HUES48 (cell line): ENCODE data around the gene PCMT1.

Experiments used
- H3K27ac ChIP-seq: one replicate; pipeline ENCODE4 v1.7.0; 2013; ENCODE audit warnings: low read depth, low read length, inconsistent platforms
- H3K27me3 ChIP-seq: 2 replicates; pipeline ENCODE4 v1.6.1; 2013; ENCODE audit warnings: mild to moderate bottlenecking, low read length; ENCODE audit not compliant: control insufficient read depth, insufficient read depth
- H3K36me3 ChIP-seq: 2 replicates; pipeline ENCODE4 v1.6.1; 2013; ENCODE audit warnings: low read length; ENCODE audit not compliant: control insufficient read depth, insufficient read depth
- H3K4me1 ChIP-seq: 2 replicates; pipeline ENCODE4 v1.6.1; 2013; ENCODE audit warnings: mild to moderate bottlenecking, low read length; ENCODE audit not compliant: control insufficient read depth, insufficient read depth
- H3K4me3 ChIP-seq: 2 replicates; pipeline ENCODE4 v1.5.1; 2013; ENCODE audit warnings: mild to moderate bottlenecking, low read depth, low read length
- H3K9ac ChIP-seq: 2 replicates; pipeline ENCODE4 v1.6.1; 2013; ENCODE audit warnings: mild to moderate bottlenecking, low read depth, low read length, moderate library complexity
- H3K9me3 ChIP-seq: 2 replicates; pipeline ENCODE4 v1.6.1; 2013; ENCODE audit warnings: low read length; ENCODE audit not compliant: control insufficient read depth, insufficient read depth

Gene PCMT1

GRCh38 chr6:149821492-149821891 is 72.0 kb downstream of the PCMT1 start:
- no peaks in the 10 kb centered on the region for H3K36me3 ChIP-seq
- H3K4me3 ChIP-seq: no peak overlapping the region
- H3K9me3 ChIP-seq: no peaks in the 10 kb centered on the region
- H3K27ac ChIP-seq: no peak overlapping the region
- no peaks in the 10 kb centered on the region for H3K27me3 ChIP-seq
- no peaks in the 10 kb centered on the region for H3K4me1 ChIP-seq
- no peak overlapping the region for H3K9ac ChIP-seq

- no peaks in the 10 kb centered on the region for H3K4me1 ChIP-seq
- no peak overlapping the region for H3K9ac ChIP-seq
These were observed 73.5 kb downstream of the PCMT1 start for GRCh38 chr6:149823013-149823412.

GRCh38 chr6:149825292-149825691 is 75.8 kb downstream of the PCMT1 start:
- no peaks in the 10 kb centered on the region for H3K9me3 ChIP-seq
- H3K36me3 ChIP-seq: no peaks in the 10 kb centered on the region
- H3K27me3 ChIP-seq: no peaks in the 10 kb centered on the region
- H3K9ac ChIP-seq: no peak overlapping the region
- no peak overlapping the region for H3K27ac ChIP-seq
- H3K4me1 ChIP-seq: no peaks in the 10 kb centered on the region
- H3K4me3 ChIP-seq: no peak overlapping the region

More at GRCh38 chr6:149823013-149823412, 73.5 kb downstream of the PCMT1 start:
- Histone ChIP-seq H3K4me3 (no peak overlapping the region), H3K27ac (no peak overlapping the region), H3K9me3 (no peaks in the 10 kb centered on the region), H3K36me3 (no peaks in the 10 kb centered on the region), H3K27me3 (no peaks in the 10 kb centered on the region)

- no peaks in the 10 kb centered on the region for H3K9me3 ChIP-seq
- H3K4me3 ChIP-seq: no peak overlapping the region
- H3K27ac ChIP-seq: no peak overlapping the region
- H3K27me3 ChIP-seq: no peaks in the 10 kb centered on the region
- no peaks in the 10 kb centered on the region for H3K4me1 ChIP-seq
- H3K9ac ChIP-seq: no peak overlapping the region
- H3K36me3 ChIP-seq: peaks cover 4% of the 10 kb centered on the region; the same call in 1 of the 2 replicates
These were observed 81.3 kb downstream of the PCMT1 start for GRCh38 chr6:149830731-149831307.

GRCh38 chr6:149831308-149831820 is 81.8 kb downstream of the PCMT1 start:
- H3K9ac ChIP-seq: no peak overlapping the region
- H3K4me1 ChIP-seq: no peaks in the 10 kb centered on the region
- peaks cover 4% of the 10 kb centered on the region; the same call in 1 of the 2 replicates for H3K36me3 ChIP-seq
- H3K4me3 ChIP-seq: no peak overlapping the region
- H3K27me3 ChIP-seq: no peaks in the 10 kb centered on the region
- H3K27ac ChIP-seq: no peak overlapping the region
- no peaks in the 10 kb centered on the region for H3K9me3 ChIP-seq

GRCh38 chr6:149833651-149834050 is 84.1 kb downstream of the PCMT1 start:
- H3K4me1 ChIP-seq: no peaks in the 10 kb centered on the region
- H3K36me3 ChIP-seq: peaks cover 4% of the 10 kb centered on the region; the same call in 1 of the 2 replicates
- no peak overlapping the region for H3K4me3 ChIP-seq
- no peaks in the 10 kb centered on the region for H3K9me3 ChIP-seq
- H3K9ac ChIP-seq: no peak overlapping the region
- H3K27ac ChIP-seq: no peak overlapping the region
- H3K27me3 ChIP-seq: no peaks in the 10 kb centered on the region

- no peaks in the 10 kb centered on the region for H3K4me1 ChIP-seq
- peaks cover 4% of the 10 kb centered on the region; the same call in 1 of the 2 replicates for H3K36me3 ChIP-seq
- H3K9ac ChIP-seq: no peak overlapping the region
- H3K27me3 ChIP-seq: no peaks in the 10 kb centered on the region
- H3K4me3 ChIP-seq: no peak overlapping the region
- no peak overlapping the region for H3K27ac ChIP-seq
- H3K9me3 ChIP-seq: no peaks in the 10 kb centered on the region
These were observed 85.3 kb downstream of the PCMT1 start for GRCh38 chr6:149834513-149835481.

GRCh38 chr6:149840345-149841075 is 91.0 kb downstream of the PCMT1 start:
- Histone ChIP-seq H3K27ac (no peak overlapping the region), H3K36me3 (peaks cover 4% of the 10 kb centered on the region; the same call in 1 of the 2 replicates)

GRCh38 chr6:149842331-149842730 is 92.8 kb downstream of the PCMT1 start:
- Histone ChIP-seq H3K36me3 (no peaks in the 10 kb centered on the region), H3K9ac (no peak overlapping the region), H3K27ac (no peak overlapping the region), H3K4me3 (no peak overlapping the region), H3K9me3 (no peaks in the 10 kb centered on the region), H3K27me3 (no peaks in the 10 kb centered on the region), H3K4me1 (no peaks in the 10 kb centered on the region)

More at GRCh38 chr6:149840345-149841075, 91.0 kb downstream of the PCMT1 start:
- Histone ChIP-seq H3K9ac (no peak overlapping the region), H3K27me3 (no peaks in the 10 kb centered on the region), H3K9me3 (no peaks in the 10 kb centered on the region), H3K4me3 (no peak overlapping the region), H3K4me1 (no peaks in the 10 kb centered on the region)

GRCh38 chr6:149843051-149843633 is 93.6 kb downstream of the PCMT1 start:
- Histone ChIP-seq H3K4me3 (no peak overlapping the region), H3K9ac (no peak overlapping the region; the same call in 1 of the 2 replicates), H3K27ac (no peak overlapping the region), H3K9me3 (no peaks in the 10 kb centered on the region), H3K27me3 (no peaks in the 10 kb centered on the region), H3K4me1 (no peaks in the 10 kb centered on the region), H3K36me3 (no peaks in the 10 kb centered on the region)
